Ramos (cell line): ENCODE data around the gene KCTD4.

Experiments
- in situ Hi-C: fragments of 300-500 bp; cut with MboI; formaldehyde crosslinking; loops from one replicate; pipeline ENCODE4 v1.14.3; 2022; ENCODE audit warnings: low sequenced_read_pairs; ENCODE audit not compliant: unreplicated experiment

KCTD4 gene

DNA sequence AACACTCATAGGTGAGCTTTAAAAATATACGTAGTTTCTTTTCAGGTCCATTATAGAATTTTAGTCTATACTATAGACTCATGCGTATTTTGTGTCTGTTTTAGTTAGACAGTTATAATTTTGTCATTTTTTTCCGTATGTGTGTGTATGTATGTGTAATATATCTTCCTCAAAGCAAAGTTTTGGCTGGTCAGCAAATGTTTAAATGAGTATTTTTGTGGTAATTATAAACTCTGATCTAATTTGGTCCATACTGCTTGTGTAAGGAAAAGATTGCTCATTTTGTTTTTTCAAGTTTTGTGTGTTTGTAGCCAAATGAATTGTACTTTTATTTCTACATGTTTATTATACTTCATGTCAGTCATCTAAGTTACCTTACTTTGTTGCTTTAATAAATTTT lies 20.5 kb downstream of the KCTD4 start:
- in situ Hi-C loops, result no loop called here

GRCh38 chr13:45179428-45179827 lies 21.4 kb downstream of the KCTD4 start:
- in situ Hi-C loops, result no loop called here

DNA sequence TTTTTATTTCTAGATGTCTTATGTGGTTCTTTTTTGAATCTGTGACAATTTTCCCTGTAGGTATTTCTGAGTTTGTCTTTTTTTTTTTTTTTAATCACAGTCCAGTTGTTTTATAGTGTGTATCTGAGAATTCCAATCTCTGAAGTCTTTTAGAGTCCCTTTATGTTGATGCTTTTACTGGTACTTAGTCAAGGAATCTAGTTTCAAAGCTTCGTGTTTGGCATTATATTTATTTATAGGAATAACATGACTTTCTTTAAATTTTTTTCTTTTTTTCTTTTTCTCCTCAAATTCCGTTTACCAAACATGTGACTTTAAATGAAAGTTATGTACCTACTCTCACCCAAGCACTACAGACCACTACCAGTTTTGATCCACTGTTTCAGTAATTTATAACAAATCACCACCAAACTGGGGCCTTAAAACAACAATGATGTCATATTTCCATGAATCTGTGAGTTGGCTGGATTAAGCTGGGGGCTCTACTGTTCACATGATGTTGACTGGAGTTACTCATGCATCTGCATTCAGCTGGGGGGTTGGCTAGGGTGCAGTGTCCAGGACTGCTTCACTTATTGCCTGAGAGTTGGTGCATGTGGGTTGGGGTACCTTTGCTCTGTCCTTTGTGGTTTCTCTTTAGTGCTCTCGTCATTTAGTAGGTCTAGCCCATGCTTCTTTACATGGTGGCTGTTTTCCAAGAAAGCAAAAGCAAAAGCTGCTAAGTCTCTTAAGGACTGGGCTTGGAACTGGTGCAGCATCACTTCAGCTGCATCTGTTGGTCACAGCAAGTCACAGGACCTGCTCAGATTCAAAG lies 22.3 kb downstream of the KCTD4 start:
- in situ Hi-C loops, result no loop called here

DNA sequence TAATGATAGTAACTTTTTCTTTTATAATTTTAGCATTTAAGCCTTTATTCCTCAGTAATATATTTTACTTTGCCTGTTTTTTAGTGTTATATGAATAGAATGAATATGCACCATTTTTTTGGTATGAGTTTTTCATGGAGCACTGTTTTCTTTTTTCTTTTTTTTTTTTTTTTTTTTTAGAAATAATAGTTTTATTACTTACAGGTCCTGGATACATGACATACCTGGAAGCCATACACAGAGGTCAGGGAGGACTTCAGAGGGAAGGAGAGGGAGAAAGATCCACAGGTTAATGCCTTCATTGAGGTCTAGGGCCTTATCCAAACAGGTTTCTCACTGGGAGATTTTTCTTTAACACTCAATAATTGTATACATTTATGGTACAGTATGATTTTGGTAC lies 26.4 kb downstream of the KCTD4 start:
- in situ Hi-C loops, result no loop called here

GRCh38 chr13:45168555-45168930 lies 32.3 kb downstream of the KCTD4 start:
- in situ Hi-C loops, result no loop called here

DNA sequence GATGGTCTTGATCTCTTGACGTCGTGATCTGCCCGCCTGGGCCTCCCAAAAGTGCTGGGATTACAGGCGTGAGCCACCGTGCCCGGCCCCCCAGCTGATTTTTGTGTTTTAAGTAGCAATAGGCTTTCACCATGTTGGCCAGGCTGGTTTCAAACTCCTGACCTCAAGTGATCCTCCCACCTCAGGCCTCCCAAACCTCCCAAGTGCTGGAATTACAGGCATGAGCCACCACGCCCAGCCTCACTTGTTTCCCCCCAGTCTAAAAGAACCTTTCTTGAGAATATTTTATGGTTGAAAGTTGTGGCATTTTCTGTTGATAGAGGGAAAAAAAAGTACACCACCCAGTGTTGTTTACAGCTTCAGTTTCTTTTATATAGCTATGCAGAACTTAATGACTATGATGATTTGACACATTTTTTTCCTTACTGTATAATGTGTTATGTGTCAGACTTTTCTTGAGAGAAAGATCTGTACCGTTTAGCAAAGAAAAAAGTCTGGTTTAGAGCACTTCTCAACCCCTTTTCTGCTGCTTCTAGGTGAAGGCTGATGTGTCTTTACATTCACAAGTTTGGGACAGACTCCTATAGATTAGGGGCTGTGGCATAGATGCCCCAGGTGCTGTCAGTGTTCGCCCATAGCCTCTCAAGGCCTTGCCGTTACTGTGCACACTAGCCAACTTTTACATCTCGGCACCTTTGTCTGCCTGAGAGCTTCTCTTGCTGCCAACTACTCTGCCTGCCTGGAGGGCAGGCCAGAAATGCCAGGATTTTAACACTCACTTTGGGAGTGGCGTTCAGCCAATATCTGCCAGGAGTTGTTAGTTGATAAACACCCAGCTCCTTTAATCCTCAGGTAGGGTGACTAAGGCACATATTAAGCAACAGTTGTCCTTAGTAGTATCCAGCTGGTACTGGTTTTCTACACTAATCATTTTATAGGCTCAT lies 33.0 kb downstream of the KCTD4 start:
- in situ Hi-C loops, result no loop called here

GRCh38 chr13:45166858-45167257 lies 34.0 kb downstream of the KCTD4 start:
- in situ Hi-C loops, result no loop called here

GRCh38 chr13:45162821-45163220 lies 38.0 kb downstream of the KCTD4 start:
- in situ Hi-C loops, result no loop called here

GRCh38 chr13:45162194-45162593 lies 38.7 kb downstream of the KCTD4 start:
- in situ Hi-C loops, result no loop called here

- in situ Hi-C loops, result no loop called here
Measured at GRCh38 chr13:45156565-45157361, 44.1 kb downstream of the KCTD4 start.

- in situ Hi-C loops, result no loop called here
Measured at GRCh38 chr13:45149964-45150363, 50.9 kb downstream of the KCTD4 start.

GRCh38 chr13:45143346-45143751 lies 57.5 kb downstream of the KCTD4 start:
- in situ Hi-C loops, result no loop called here
